KOPT-K1 (cell line): Measurements from ENCODE around the gene CEP192.

Source experiments
- H3K27ac ChIP-seq: fragments of 200-600 bp; sonication (generic); 2 replicates; pipeline ENCODE4 v1.5.1; 2016; ENCODE audit warnings: antibody characterized with exemption, mild to moderate bottlenecking, low read depth, low read length; ENCODE audit not compliant: poor library complexity, severe bottlenecking
- H3K36me3 ChIP-seq: fragments of 200-600 bp; sonication (generic); 2 replicates; pipeline ENCODE4 v1.5.1; 2017; ENCODE audit warnings: antibody characterized with exemption, mild to moderate bottlenecking, low read length, moderate library complexity; ENCODE audit not compliant: insufficient read depth
- H3K9me3 ChIP-seq: fragments of 200-600 bp; sonication (generic); 2 replicates; pipeline ENCODE4 v1.5.1; 2017; ENCODE audit warnings: antibody characterized with exemption, low read length, mild to moderate bottlenecking; ENCODE audit not compliant: insufficient read depth, poor library complexity, severe bottlenecking

Gene CEP192

GRCh38 chr18:12990967-12991820 lies at the start of gene CEP192:
Gene CEP192, plus strand, starts transcription at chr18:12991362. Its CDS starts 8,063 bp downstream, at chr18:12999425.
- H3K27ac ChIP-seq: peak within 1 kb of the TSS; percentile 93
- H3K36me3 ChIP-seq: peaks cover 29% of the 10 kb centered on the region
- H3K9me3 ChIP-seq: no peaks in the 10 kb centered on the region

GRCh38 chr18:12943215-12943614 lies 47.9 kb upstream of the CEP192 start:
- H3K36me3 ChIP-seq: no peaks in the 10 kb centered on the region
- H3K9me3 ChIP-seq: no peaks in the 10 kb centered on the region
- no peak overlapping the region for H3K27ac ChIP-seq

GRCh38 chr18:12944709-12945108 lies 46.5 kb upstream of the CEP192 start:
- Histone ChIP-seq H3K27ac (peak overlapping the region; percentile 8), H3K9me3 (peaks cover 4% of the 10 kb centered on the region), H3K36me3 (peaks cover 4% of the 10 kb centered on the region; the same call in 1 of the 2 replicates)

- H3K27ac ChIP-seq: peak overlapping the region; percentile 77
Observed at GRCh38 chr18:12946549-12947284, 44.4 kb upstream of the CEP192 start.

GRCh38 chr18:12947285-12948049 lies 43.7 kb upstream of the CEP192 start, which contains the start of gene SEH1L:
Gene SEH1L, plus strand, starts transcription at chr18:12948011. Its CDS starts 111 bp downstream, at chr18:12948122.
- Histone ChIP-seq H3K27ac (peak within 1 kb of the TSS; percentile 85), H3K36me3 (peaks cover 30% of the 10 kb centered on the region), H3K9me3 (peaks cover 4% of the 10 kb centered on the region)

More at GRCh38 chr18:12946549-12947284, 44.4 kb upstream of the CEP192 start:
- Histone ChIP-seq H3K9me3 (peaks cover 4% of the 10 kb centered on the region), H3K36me3 (peaks cover 23% of the 10 kb centered on the region)

- peak overlapping the region; percentile 85 for H3K27ac ChIP-seq
- H3K9me3 ChIP-seq: peaks cover 4% of the 10 kb centered on the region
- H3K36me3 ChIP-seq: peaks cover 38% of the 10 kb centered on the region
Observed at GRCh38 chr18:12948050-12948804, 42.9 kb upstream of the CEP192 start.

- peaks cover 88% of the 10 kb centered on the region for H3K36me3 ChIP-seq
- no peak overlapping the region for H3K27ac ChIP-seq
- no peaks in the 10 kb centered on the region for H3K9me3 ChIP-seq
Observed at GRCh38 chr18:12958478-12958877, 32.7 kb upstream of the CEP192 start.

- Histone ChIP-seq H3K9me3 (no peaks in the 10 kb centered on the region), H3K27ac (no peak overlapping the region), H3K36me3 (peaks cover 89% of the 10 kb centered on the region)
Observed at GRCh38 chr18:12960395-12960794, 30.8 kb upstream of the CEP192 start.

GRCh38 chr18:12960853-12961397 lies 30.2 kb upstream of the CEP192 start:
- Histone ChIP-seq H3K9me3 (no peaks in the 10 kb centered on the region), H3K27ac (no peak overlapping the region), H3K36me3 (peaks cover 91% of the 10 kb centered on the region)

GRCh38 chr18:12963069-12963468 lies 28.1 kb upstream of the CEP192 start:
- Histone ChIP-seq H3K36me3 (peaks cover 98% of the 10 kb centered on the region), H3K9me3 (no peaks in the 10 kb centered on the region), H3K27ac (no peak overlapping the region)

GRCh38 chr18:12968115-12968514 lies 23.0 kb upstream of the CEP192 start:
- no peak overlapping the region for H3K27ac ChIP-seq
- H3K36me3 ChIP-seq: peaks cover 98% of the 10 kb centered on the region
- H3K9me3 ChIP-seq: no peaks in the 10 kb centered on the region

GRCh38 chr18:12968619-12969018 lies 22.5 kb upstream of the CEP192 start:
- no peaks in the 10 kb centered on the region for H3K9me3 ChIP-seq
- peaks cover 97% of the 10 kb centered on the region for H3K36me3 ChIP-seq
- H3K27ac ChIP-seq: no peak overlapping the region

GRCh38 chr18:12973562-12974213 lies 17.5 kb upstream of the CEP192 start:
- Histone ChIP-seq H3K36me3 (peaks cover 97% of the 10 kb centered on the region), H3K9me3 (no peaks in the 10 kb centered on the region), H3K27ac (no peak overlapping the region)
